DND-41 (cell line): ENCODE results near the gene NFIA.

Experiments used
- CTCF ChIP-seq: IDR thresholded peaks from 2 replicates; pipeline ENCODE4 v1.5.1; 2012; ENCODE audit warnings: borderline replicate concordance, low read length, moderate library complexity, mild to moderate bottlenecking; ENCODE audit not compliant: poor library complexity, severe bottlenecking; ENCODE audit errors: extremely low read depth
- EZH2 ChIP-seq: IDR thresholded peaks from 3 replicates; pipeline ENCODE4 v1.6.1; 2012; ENCODE audit warnings: borderline replicate concordance, low read depth, mild to moderate bottlenecking, moderate library complexity, low read length, inconsistent platforms; ENCODE audit not compliant: severe bottlenecking

DNA sequence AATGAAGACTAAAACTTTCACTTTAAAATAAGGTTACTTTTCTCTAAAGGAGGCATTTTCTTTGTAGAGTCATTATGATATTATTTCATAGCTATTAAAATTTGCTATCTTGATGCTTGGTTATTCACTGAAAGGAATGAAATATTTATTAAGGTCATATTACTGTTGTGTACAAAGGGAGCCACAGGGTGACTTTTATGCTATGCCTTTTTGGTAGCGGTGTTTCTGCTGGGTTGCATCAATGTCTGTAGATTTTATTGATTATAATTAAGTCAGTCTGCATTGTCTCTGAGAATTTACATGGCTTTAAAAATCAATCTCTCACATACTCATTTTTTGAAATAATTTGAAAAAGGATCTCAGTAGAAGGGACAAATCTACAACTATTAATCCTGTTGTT lies 84.9 kb downstream of the NFIA start:
- TF ChIP-seq EZH2: no peak
- TF ChIP-seq CTCF: no peak
